ENCODE data around the gene TYK2. TPM values are rescaled to one million over a fixed set of nuclear protein-coding genes. Genes with fewer than 3 reads are reported as not detected.

Gene TYK2
- total RNA-seq, 1 donor: 72.7 TPM

DNA sequence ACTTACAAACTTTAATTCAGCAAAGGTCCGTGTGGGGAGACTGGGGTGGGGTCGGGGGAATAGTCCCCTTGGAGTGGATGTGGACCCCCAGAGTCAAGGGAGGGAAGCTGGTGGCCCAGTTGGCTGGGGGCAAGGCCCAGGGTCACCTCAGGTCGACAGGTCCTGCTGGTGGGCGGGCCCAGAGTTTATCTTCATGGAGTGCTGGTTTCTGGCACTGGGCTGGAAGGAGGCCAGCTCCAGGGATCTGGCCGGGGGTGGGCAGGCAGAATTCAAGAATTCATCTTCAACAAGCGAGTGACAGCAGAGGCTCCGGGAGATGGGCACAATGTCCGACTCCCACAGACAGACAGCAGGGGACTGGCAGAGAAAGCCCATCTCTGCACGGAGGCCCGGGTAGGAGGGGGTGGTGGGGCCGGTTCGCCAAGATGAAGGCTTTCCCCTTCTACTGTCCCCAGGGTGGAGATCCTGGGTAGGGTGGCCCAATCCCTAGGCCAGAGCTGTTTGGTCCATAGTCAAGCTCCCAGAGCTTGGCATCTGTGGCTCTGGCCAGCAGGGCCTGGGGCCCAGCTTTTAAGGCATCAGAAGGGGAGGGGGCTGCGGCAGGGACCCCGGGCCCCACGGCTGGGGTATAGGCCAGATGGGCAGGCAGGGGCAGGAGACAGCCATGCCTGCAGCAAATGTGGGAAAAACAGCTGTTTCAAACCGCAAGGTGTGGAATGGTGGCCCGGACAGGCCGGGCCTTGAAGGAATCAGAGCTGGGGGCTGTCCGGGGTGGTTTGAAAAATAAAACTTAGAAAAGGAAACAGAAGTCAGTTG is 63.9 kb downstream of the TYK2 start:
- no peak for TF ChIP-seq CTCF (IDR thresholded peaks at IDR 0.05; ENCODE audit: extremely low read depth, low read depth, low read length)
- H3K4me2 ChIP-seq (ENCODE audit: insufficient read depth, low read length): peak overlapping the region; percentile 96
- H3K79me2 ChIP-seq (ENCODE audit: insufficient read depth, low read length): peaks cover 14% of the 10 kb centered on the region
- peaks cover 2% of the 10 kb centered on the region for H4K20me1 ChIP-seq (ENCODE audit: insufficient read depth, low read length)
- H2AFZ ChIP-seq (ENCODE audit: low read length): no peak overlapping the region
- no peaks in the 10 kb centered on the region for H3K9me3 ChIP-seq (ENCODE audit: low read depth, low read length)
- no peak overlapping the region for H3K27ac ChIP-seq (ENCODE audit: low read depth, low read length)
- peaks cover 32% of the 10 kb centered on the region for H3K36me3 ChIP-seq (ENCODE audit: insufficient read depth, low read length)
- peak overlapping the region; percentile 96 for H3K4me3 ChIP-seq (ENCODE audit: insufficient read depth, low read length)
- H3K4me1 ChIP-seq (ENCODE audit: insufficient read depth, low read length): no peaks in the 10 kb centered on the region
- peak; percentile 81 for DNase-seq (ENCODE audit: insufficient read length, low spot score, missing footprints)
- no peaks in the 10 kb centered on the region for H3K27me3 ChIP-seq (ENCODE audit: insufficient read depth, low read length)

DNA sequence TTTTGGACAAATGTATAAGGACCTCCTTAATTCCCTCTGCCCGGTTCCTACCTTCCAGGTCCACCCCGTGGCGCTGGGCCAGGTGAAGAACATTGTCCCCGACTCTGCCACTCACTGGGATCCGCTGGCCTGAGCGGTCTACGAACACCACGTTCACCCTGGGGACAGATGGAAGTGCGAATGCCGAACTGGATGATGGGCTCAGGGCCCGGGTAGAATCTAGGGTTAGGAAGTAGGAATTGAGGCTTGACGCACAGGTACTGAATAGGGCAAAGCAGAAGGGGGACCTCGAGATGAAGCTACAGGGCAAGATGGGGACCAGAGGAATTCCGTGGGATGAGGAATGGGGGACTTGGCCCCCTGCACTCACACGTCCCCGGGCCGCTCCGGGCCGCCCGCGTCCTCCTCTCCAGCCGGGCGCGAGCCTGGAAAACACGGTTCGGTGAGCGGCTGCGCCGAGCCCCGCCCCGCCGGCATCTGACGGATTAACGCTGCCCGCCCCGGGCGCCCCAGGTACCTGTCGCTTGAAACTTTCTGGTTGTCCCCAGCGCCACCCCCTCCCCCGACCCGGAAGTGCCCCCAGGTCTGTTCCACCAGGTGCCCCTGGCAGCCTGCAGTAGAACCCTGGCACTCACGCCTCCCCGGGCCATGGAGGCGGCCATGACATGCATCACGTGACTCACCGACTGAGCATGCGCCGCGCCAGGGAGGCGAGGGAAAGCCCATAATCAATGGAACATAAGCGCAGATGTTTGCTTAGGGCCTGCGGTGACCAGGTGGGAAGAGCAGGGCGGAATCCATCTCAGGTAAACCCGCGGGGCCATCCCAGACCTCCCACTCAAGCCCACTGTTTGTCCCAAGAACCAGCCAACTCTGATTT is 64.8 kb downstream of the TYK2 start, which contains the start of gene FDX2:
Gene FDX2 (minus strand): TSS at position 681 of the 880 bp plus-strand sequence. CDS start 19 bp downstream, at position 662.
- Histone ChIP-seq H3K36me3 (ENCODE audit: insufficient read depth, low read length) (peaks cover 25% of the 10 kb centered on the region), H3K27ac (ENCODE audit: low read depth, low read length) (peak within 1 kb of the TSS; percentile 68)
- peak; percentile 99 for DNase-seq (ENCODE audit: insufficient read length, low spot score, missing footprints)

DNA sequence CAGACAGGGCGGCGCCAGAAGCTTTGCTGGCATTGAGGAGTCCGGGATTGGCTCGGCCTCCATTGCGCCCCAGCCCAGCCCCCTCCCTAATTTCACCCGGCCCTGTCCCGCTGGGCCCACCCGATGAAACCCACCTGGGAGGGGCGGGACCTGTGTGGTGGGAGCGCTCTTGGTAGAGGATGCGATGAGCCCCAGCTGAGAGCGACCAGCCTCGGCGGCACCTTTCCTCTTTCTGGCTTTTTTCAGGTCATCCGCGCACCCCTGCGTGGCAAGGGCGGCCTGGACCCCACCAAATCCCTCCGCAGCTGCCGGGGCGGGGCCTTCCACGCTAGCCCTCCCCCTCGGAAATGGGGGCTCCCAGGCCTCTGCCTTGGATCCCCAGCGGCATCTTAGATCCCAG is 70.9 kb downstream of the TYK2 start, which contains the start of gene ZGLP1:
Gene ZGLP1 (minus strand): TSS at position 393 of the 400 bp plus-strand sequence.
- H3K79me2 ChIP-seq (ENCODE audit: insufficient read depth, low read length): peaks cover 3% of the 10 kb centered on the region

More for the DNA sequence above, 64.8 kb downstream of the TYK2 start, which contains the start of gene FDX2:
- Histone ChIP-seq H3K4me2 (ENCODE audit: insufficient read depth, low read length) (peak within 1 kb of the TSS; percentile 96), H3K79me2 (ENCODE audit: insufficient read depth, low read length) (peaks cover 14% of the 10 kb centered on the region), H2AFZ (ENCODE audit: low read length) (peak within 1 kb of the TSS; percentile 95), H3K9me3 (ENCODE audit: low read depth, low read length) (no peaks in the 10 kb centered on the region), H4K20me1 (ENCODE audit: insufficient read depth, low read length) (peaks cover 2% of the 10 kb centered on the region), H3K27me3 (ENCODE audit: insufficient read depth, low read length) (no peaks in the 10 kb centered on the region), H3K4me1 (ENCODE audit: insufficient read depth, low read length) (no peaks in the 10 kb centered on the region), H3K4me3 (ENCODE audit: insufficient read depth, low read length) (peak within 1 kb of the TSS; percentile 96)
- no peak for TF ChIP-seq CTCF (IDR thresholded peaks at IDR 0.05; ENCODE audit: extremely low read depth, low read depth, low read length)

More for the DNA sequence above, 70.9 kb downstream of the TYK2 start, which contains the start of gene ZGLP1:
- Histone ChIP-seq H3K4me1 (ENCODE audit: insufficient read depth, low read length) (peaks cover 12% of the 10 kb centered on the region), H4K20me1 (ENCODE audit: insufficient read depth, low read length) (no peaks in the 10 kb centered on the region), H3K36me3 (ENCODE audit: insufficient read depth, low read length) (peaks cover 10% of the 10 kb centered on the region), H3K27me3 (ENCODE audit: insufficient read depth, low read length) (no peaks in the 10 kb centered on the region), H3K27ac (ENCODE audit: low read depth, low read length) (no peak within 1 kb of the TSS), H3K9me3 (ENCODE audit: low read depth, low read length) (no peaks in the 10 kb centered on the region), H2AFZ (ENCODE audit: low read length) (no peak within 1 kb of the TSS), H3K4me2 (ENCODE audit: insufficient read depth, low read length) (no peak within 1 kb of the TSS), H3K4me3 (ENCODE audit: insufficient read depth, low read length) (no peak within 1 kb of the TSS)
- no peak for TF ChIP-seq CTCF (IDR thresholded peaks at IDR 0.05; ENCODE audit: extremely low read depth, low read depth, low read length)
- peak; percentile 34 for DNase-seq (ENCODE audit: insufficient read length, low spot score, missing footprints)
